Caki2 (cell line): ENCODE measurements around the gene SOCS3. TPM values are rescaled to one million over a fixed set of nuclear protein-coding genes. Genes with fewer than 3 reads are reported as not detected.

ENCODE experiments used
- DNase-seq: peaks from one replicate; pipeline ENCODE4 v3.0.0-alpha.2; 2015; ENCODE audit warnings: low read depth
- in situ Hi-C: cut with HindIII; loops from 2 replicates; pipeline ENCODE4 v1.10.0; 2016; ENCODE audit warnings: low sequenced_read_pairs, low pct_unique_long_range_greater_than_20kb, mixed read lengths
- total RNA-seq: library from RNA; depleted of rRNA; stranded (reverse); fragments of >200 nt; shearing (Covaris generic); gene quantifications from 2 replicates; pipeline ENCODE4 v1.2.3, GENCODE V29; 2014; ENCODE audit warnings: low replicate concordance

SOCS3 gene
- total RNA-seq, 1 experiment from 2014 or later: 28.9 TPM

DNA sequence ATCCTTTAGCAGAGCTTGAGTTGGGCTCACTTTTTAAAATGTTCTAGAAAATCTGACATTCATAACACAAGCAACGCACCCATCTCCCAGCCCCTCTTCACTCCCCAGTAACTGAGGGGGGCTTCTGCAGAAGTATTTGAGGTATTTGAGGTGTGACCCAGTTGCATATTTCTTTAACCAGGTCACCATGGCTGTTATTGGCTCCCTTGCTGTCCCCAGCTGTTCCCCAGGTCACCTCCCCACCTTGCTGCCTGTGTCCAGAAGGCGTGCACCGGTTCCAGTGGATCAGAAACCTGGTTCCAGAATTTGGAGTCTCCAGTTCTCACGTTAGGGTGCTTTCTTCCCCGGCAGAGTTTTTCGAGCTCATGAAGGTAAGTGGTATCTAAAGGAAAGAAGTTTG, 32.4 kb upstream of the SOCS3 start:
- no peak for DNase-seq
- in situ Hi-C loops: no loop called here

DNA sequence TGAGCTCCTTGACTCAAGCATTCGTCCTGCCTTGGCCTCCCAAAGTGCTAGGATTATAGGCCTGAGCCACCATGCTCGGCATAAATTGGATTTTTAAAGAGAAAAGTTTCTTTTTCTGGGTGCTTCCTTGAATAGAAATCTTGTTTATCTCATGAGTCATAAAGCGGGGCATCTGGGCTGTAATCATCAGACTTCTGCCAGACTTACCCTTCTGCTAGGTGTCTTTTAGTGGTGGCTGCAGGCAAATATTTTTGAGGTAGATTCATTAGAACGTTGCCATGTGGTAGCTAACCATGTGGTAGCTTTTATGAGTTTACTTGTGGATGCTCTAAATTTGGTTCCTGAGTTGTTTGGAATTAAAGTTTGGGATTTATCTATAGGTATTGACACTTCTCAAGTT, 32.0 kb upstream of the SOCS3 start:
- in situ Hi-C loops: no loop called here
- peak; percentile 53 for DNase-seq

GRCh38 chr17:78391051-78391431, 31.2 kb upstream of the SOCS3 start:
- in situ Hi-C loops: no loop called here
- DNase-seq: no peak

DNA sequence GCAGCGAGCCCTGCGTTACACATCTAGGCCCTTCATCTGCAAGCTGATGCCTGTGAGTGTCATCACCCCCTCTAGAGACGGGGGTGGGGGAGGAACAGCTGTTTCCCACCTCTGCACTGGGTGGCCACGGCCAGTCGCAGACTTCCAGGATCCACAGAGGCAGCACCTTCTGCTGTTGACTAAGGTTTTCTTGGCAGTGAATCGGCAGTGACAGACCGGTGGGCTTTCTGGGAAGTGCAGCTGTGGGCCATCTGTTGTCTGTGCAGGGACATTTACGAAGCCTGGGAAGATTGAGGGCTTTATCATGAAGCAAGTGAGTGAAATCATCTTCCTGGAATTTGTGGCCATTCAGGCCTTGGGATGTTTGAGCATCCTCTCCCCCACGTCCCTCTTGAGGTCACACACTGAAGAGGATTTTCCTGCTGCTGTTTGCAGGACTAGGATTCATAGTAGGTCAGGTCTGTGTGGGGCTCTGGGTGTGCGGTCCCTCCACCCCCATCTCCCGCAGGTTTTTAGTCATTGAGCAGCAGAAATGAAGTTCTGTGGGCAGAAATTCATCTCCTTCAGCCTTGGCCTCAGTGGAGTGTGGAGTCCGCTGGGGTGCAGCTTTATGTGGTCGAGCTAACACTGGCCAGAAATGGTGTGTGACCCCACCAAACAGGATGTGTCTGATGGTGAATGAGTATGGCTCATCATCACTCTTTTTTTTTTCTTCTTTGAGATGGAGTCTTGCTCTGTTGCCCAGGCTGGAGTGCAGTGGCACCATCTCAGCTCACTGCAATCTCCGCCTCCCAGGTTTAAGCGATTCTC, 30.6 kb upstream of the SOCS3 start:
- DNase-seq: peak; percentile 47
- in situ Hi-C loops: no loop called here

- in situ Hi-C loops: no loop called here
Observed at GRCh38 chr17:78387977-78388941, 28.4 kb upstream of the SOCS3 start.

GRCh38 chr17:78384479-78385175, 24.8 kb upstream of the SOCS3 start:
- no peak for DNase-seq
- in situ Hi-C loops: no loop called here

More at GRCh38 chr17:78387977-78388941, 28.4 kb upstream of the SOCS3 start:
- DNase-seq: no peak

DNA sequence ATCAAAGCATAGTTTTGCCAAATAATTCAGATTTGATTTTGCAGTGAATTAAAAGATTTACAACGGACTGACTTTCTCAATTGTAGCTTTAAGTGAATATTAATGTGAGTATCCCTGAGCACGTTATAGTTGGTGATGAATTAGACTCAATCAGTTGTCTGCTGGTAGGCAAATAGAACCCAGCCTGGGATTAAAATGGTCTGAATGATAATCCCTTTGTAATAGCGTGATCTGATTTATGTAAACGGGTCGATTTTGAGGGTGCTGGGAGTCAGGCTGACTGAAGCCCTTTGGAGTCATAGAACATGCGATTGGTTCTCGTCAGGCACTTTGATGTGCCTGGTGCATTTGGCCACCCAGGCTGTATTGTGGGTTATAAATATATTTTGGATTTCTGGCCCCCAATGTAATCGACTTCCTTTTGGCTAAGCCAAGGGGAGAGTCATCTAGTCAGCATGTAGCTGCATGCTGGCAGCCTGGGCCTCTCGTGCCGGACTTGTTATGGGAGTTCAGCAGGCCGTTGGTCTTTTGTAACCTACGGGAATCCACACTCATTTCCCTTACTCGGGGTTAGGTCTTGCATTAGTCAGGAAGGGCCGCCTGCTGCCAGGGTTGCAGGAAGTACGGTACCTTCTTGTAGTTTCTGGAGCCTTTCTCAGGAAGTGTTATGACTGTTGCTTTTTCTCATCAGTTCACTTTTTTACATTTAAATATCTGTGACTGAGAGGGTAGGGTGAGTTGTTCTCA, 24.0 kb upstream of the SOCS3 start:
- in situ Hi-C loops: no loop called here
- no peak for DNase-seq

GRCh38 chr17:78381601-78382232, 21.8 kb upstream of the SOCS3 start:
- DNase-seq: peak; percentile 87
- in situ Hi-C loops: no loop called here

DNA sequence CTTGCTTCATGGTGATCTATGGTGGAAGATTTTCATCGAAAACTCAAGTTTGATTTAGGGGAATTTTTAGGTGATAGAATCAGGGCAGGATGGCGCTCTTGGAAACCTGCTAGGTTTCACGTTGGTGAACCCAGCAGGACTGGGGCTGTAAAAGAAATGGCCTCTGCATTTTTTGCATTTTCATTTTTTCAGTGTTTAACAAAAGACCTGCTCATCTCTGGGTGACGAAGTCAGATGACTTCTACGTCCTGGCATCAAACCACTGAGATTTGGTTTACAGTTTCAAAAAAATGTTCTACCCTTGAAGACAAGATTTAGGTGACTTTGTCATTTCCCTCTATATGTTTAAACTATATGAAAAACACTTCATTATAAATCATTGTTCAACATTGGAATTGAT, 20.5 kb upstream of the SOCS3 start:
- in situ Hi-C loops: no loop called here
- no peak for DNase-seq

- in situ Hi-C loops: no loop called here
- DNase-seq: no peak
Observed at GRCh38 chr17:78379131-78379491, 19.2 kb upstream of the SOCS3 start.

- peak; percentile 92 for DNase-seq
Observed at GRCh38 chr17:78378225-78379130, 18.6 kb upstream of the SOCS3 start, which contains the start of gene PGS1. Gene PGS1 (plus strand): TSS chr17:78378649. CDS start chr17:78378666, 17 bp downstream.

GRCh38 chr17:78377858-78378224, 18.0 kb upstream of the SOCS3 start:
- DNase-seq: no peak
- in situ Hi-C loops: no loop called here

More at GRCh38 chr17:78378225-78379130, 18.6 kb upstream of the SOCS3 start, which contains the start of gene PGS1:
- in situ Hi-C loops: no loop called here

- in situ Hi-C loops: no loop called here
- DNase-seq: no peak
Observed at GRCh38 chr17:78376161-78376560, 16.3 kb upstream of the SOCS3 start.

GRCh38 chr17:78375401-78376151, 15.7 kb upstream of the SOCS3 start:
- in situ Hi-C loops: no loop called here
- DNase-seq: peak; percentile 88

- in situ Hi-C loops: no loop called here
- DNase-seq: peak; percentile 73
Observed at GRCh38 chr17:78374631-78375274, 14.9 kb upstream of the SOCS3 start.
